Kidney capillary endothelial cell (primary cell): ENCODE measurements around the gene PLA2R1.
"Not testable (repeated sequence)": the region's sequence is repeated elsewhere in the genome, so short reads cannot be mapped to it uniquely, and the experiment has no call there.

Experiments used
- DNase-seq: peaks from one replicate; pipeline ENCODE4 v3.0.0-alpha.2; 2018; ENCODE audit warnings: low spot score

The PLA2R1 gene

GRCh38 chr2:159982842-159983785, 79.3 kb downstream of the PLA2R1 start:
- DNase-seq, result no peak

- DNase-seq, result peak; percentile 33
These were observed 80.1 kb downstream of the PLA2R1 start for GRCh38 chr2:159982270-159982669.

GRCh38 chr2:159976527-159977160, 85.8 kb downstream of the PLA2R1 start:
- no peak for DNase-seq

GRCh38 chr2:159973325-159973724, 89.1 kb downstream of the PLA2R1 start:
- no peak for DNase-seq

GRCh38 chr2:159971365-159972152, 90.9 kb downstream of the PLA2R1 start:
- DNase-seq, result no peak

GRCh38 chr2:159970548-159970947, 91.9 kb downstream of the PLA2R1 start:
- not testable (repeated sequence) for DNase-seq

- DNase-seq, result peak; percentile 59
These were observed 94.0 kb downstream of the PLA2R1 start for GRCh38 chr2:159968279-159968900.

GRCh38 chr2:159963700-159964099, 98.7 kb downstream of the PLA2R1 start:
- DNase-seq, result no peak

GRCh38 chr2:159962513-159962912, 99.9 kb downstream of the PLA2R1 start:
- DNase-seq, result not testable (repeated sequence)

GRCh38 chr2:159961451-159961850, 101.0 kb downstream of the PLA2R1 start:
- no peak for DNase-seq

- DNase-seq, result no peak
These were observed 101.4 kb downstream of the PLA2R1 start for GRCh38 chr2:159961037-159961436.

- peak; percentile 59 for DNase-seq
These were observed 102.0 kb downstream of the PLA2R1 start for GRCh38 chr2:159960414-159960813.

- peak; percentile 23 for DNase-seq
These were observed 103.3 kb downstream of the PLA2R1 start for GRCh38 chr2:159959136-159959535.

GRCh38 chr2:159953136-159953823, 109.1 kb downstream of the PLA2R1 start:
- no peak for DNase-seq

GRCh38 chr2:159946326-159946999, 116.0 kb downstream of the PLA2R1 start:
- DNase-seq, result peak; percentile 23

GRCh38 chr2:159944874-159945273, 117.5 kb downstream of the PLA2R1 start:
- DNase-seq, result no peak

GRCh38 chr2:159942146-159942545, 120.3 kb downstream of the PLA2R1 start:
- no peak for DNase-seq

GRCh38 chr2:159941729-159942128, 120.7 kb downstream of the PLA2R1 start:
- DNase-seq, result no peak

- DNase-seq, result no peak
These were observed 122.5 kb downstream of the PLA2R1 start for GRCh38 chr2:159939946-159940345.

GRCh38 chr2:159938395-159938794, 124.0 kb downstream of the PLA2R1 start:
- DNase-seq, result no peak

GRCh38 chr2:159936471-159936870, 125.9 kb downstream of the PLA2R1 start:
- no peak for DNase-seq
